HFFc6 (cell line): ENCODE data around the gene PLSCR4. TPM values are rescaled to one million over a fixed set of nuclear protein-coding genes. Genes with fewer than 3 reads are reported as not detected.
"Not testable (repeated sequence)": the region's sequence is repeated elsewhere in the genome, so short reads cannot be mapped to it uniquely, and the experiment has no call there.

Source experiments
- DNase-seq: peaks from one replicate; pipeline ENCODE4 v3.0.0-alpha.2; 2018
- H3K27ac Mint-ChIP-seq: 2 replicates; pipeline ENCODE4 v1.8.0; 2020; ENCODE audit warnings: mild to moderate bottlenecking, mixed read lengths
- H3K27me3 Mint-ChIP-seq: 2 replicates; pipeline ENCODE4 v1.8.0; 2021; ENCODE audit warnings: mild to moderate bottlenecking, moderate library complexity, mixed read lengths; ENCODE audit not compliant: insufficient read depth
- H3K36me3 Mint-ChIP-seq: 2 replicates; pipeline ENCODE4 v1.8.0; 2021; ENCODE audit warnings: low read depth, mixed read lengths
- H3K4me1 Mint-ChIP-seq: 2 replicates; pipeline ENCODE4 v1.8.0; 2020; ENCODE audit warnings: low read depth, mixed read lengths
- H3K4me3 Mint-ChIP-seq: 2 replicates; pipeline ENCODE4 v1.8.0; 2020; ENCODE audit warnings: mild to moderate bottlenecking, moderate library complexity, mixed read lengths
- H3K9me3 Mint-ChIP-seq: 2 replicates; pipeline ENCODE4 v1.8.0; 2020; ENCODE audit warnings: mild to moderate bottlenecking, mixed read lengths
- CTCF ChIP-seq: fragments of 200-600 bp; sonication (generic); IDR thresholded peaks from 2 replicates; pipeline ENCODE4 v1.5.0; 2021; ENCODE audit warnings: antibody characterized with exemption, mild to moderate bottlenecking
- long read RNA-seq: library from polyadenylated mRNA; unstranded; transcript quantifications from one replicate; pipeline ENCODE4 v2.0.0, GENCODE V29; 2019
- total RNA-seq, 6 experiments: library from RNA; stranded (reverse); fragmentation: NEBNext Ultra II Directional; extraction: Animal tissue kit (Norgen Biotek cat#: 25700); gene quantifications; 2 replicates in 1 of 6; 3 replicates in 5 of 6; pipeline ENCODE4 v1.2.3, GENCODE V29; 2021

The PLSCR4 gene
- 10 to 100 TPM in 3 of 6 experiments, 1 to 10 TPM in 3; 6.7 to 11.9 (median 9.8) TPM for total RNA-seq
- long read RNA-seq, transcript PLSCR4-201 (9 exons, 3,303 nt), result major isoform, 6 of 8 reads
- long read RNA-seq, partial matches to known transcripts, result 1 of 8 reads
- long read RNA-seq, other reads (novel, unspliced or antisense), result 0 of 8 reads

- DNase-seq, result peak; percentile 21
- Mint-ChIP-seq H3K9me3 (no peaks in the 10 kb centered on the region), H3K27ac (peak within 1 kb of the TSS; percentile 83), H3K27me3 (no peaks in the 10 kb centered on the region), H3K36me3 (no peaks in the 10 kb centered on the region), H3K4me1 (peaks cover 39% of the 10 kb centered on the region), H3K4me3 (peak within 1 kb of the TSS; percentile 95)
- TF ChIP-seq CTCF, result no peak
These were observed at the start of gene PLSCR4 for GRCh38 chr3:146250449-146251382. Gene PLSCR4 (minus strand): TSS chr3:146251105. CDS start chr3:146222071, 29,034 bp downstream.

DNA sequence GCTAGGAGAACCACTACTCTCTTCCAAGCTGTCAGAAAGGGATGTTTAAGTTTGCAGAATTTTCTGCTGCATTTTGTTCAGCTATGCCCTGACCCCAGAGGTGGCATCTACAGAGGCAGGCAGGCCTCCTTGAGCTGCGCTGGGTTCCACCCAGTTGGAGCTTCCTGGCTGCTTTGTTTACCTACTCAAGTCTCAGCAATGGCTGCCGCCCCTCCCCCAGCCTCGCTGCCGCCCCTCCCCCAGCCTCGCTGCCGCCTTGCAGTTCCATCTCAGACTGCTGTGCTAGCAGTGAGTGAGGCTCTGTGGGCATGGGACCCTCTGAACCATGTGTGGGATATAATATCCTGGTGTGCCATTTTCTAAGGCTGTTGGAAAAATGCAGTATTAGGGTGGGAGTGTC lies 42.5 kb upstream of the PLSCR4 start:
- not testable (repeated sequence) for H3K27ac Mint-ChIP-seq, H3K36me3 Mint-ChIP-seq, H3K27me3 Mint-ChIP-seq, DNase-seq, H3K9me3 Mint-ChIP-seq, H3K4me3 Mint-ChIP-seq, H3K4me1 Mint-ChIP-seq

GRCh38 chr3:146283781-146284445 lies 33.0 kb upstream of the PLSCR4 start:
- no peak for DNase-seq
- H3K4me3 Mint-ChIP-seq, result no peak overlapping the region
- H3K9me3 Mint-ChIP-seq, result peaks cover 6% of the 10 kb centered on the region
- no peaks in the 10 kb centered on the region for H3K27me3 Mint-ChIP-seq
- H3K36me3 Mint-ChIP-seq, result peaks cover 6% of the 10 kb centered on the region
- H3K4me1 Mint-ChIP-seq, result peaks cover 18% of the 10 kb centered on the region
- no peak for TF ChIP-seq CTCF
- no peak overlapping the region for H3K27ac Mint-ChIP-seq

DNA sequence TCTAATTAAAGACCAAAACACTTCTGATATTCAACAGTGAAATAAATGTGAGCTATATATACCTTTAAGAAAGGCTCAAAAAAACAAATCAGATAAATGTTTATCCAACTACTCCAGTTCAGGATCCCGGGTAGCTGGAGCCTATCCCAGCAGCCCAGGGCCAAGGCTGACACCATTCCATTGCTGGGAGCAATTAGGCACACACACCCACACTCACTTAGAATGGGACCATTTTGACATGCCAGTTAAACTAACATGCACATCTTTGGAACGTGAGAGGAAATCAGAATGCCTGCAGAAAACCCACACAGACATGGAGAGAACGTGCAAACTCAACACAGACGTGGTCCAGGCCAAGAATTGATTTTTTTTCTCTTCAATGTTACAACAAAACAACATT lies 30.0 kb upstream of the PLSCR4 start:
- Mint-ChIP-seq H3K4me1 (peaks cover 31% of the 10 kb centered on the region), H3K9me3 (no peaks in the 10 kb centered on the region), H3K27me3 (no peaks in the 10 kb centered on the region), H3K27ac (no peak overlapping the region; the same call in 1 of the 2 replicates), H3K36me3 (no peaks in the 10 kb centered on the region), H3K4me3 (no peak overlapping the region)
- DNase-seq, result peak; percentile 4
- TF ChIP-seq CTCF, result no peak

GRCh38 chr3:146279951-146280350 lies 29.0 kb upstream of the PLSCR4 start:
- DNase-seq, result no peak
- Mint-ChIP-seq H3K27me3 (no peaks in the 10 kb centered on the region), H3K4me3 (peak overlapping the region; percentile 19; the same call in 1 of the 2 replicates), H3K27ac (no peak overlapping the region), H3K4me1 (peaks cover 40% of the 10 kb centered on the region), H3K9me3 (no peaks in the 10 kb centered on the region), H3K36me3 (no peaks in the 10 kb centered on the region)
- TF ChIP-seq CTCF, result no peak
